Measurements from ENCODE around the gene ADAMTS8. TPM values are rescaled to one million over a fixed set of nuclear protein-coding genes. Genes with fewer than 3 reads are reported as not detected.
A peak's percentile ranks its signal among the peaks of the same experiment; 100 is the strongest.

ADAMTS8 gene
- total RNA-seq, 2 donors from 2014 or later: 2.5 to 7.8 TPM

DNA sequence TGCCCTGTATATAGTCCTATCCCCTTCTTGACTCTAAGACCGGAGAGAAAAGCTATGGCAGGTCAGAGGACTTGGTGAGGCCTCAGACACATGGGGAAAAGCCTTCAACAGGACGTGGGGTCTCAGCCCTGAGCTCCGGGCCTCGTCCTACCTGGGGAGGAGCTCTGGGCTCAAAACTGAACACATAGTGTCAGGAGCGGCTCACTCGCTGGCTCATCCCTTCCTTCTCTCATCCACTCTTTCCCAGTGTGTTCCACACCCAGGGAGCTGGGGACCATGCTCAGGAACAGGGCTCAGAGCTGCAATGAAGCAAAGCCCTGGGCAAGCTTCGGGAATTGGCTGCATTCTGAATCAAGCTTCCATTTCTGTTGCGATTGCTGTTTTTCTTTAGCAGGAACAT is 34.5 kb upstream of the ADAMTS8 start:
- peaks cover 57% of the 10 kb centered on the region for H3K36me3 ChIP-seq
- H3K9me3 ChIP-seq: no peaks in the 10 kb centered on the region
- no peak for DNase-seq (ENCODE audit: low spot score)
- H3K4me1 ChIP-seq: peaks cover 0 to 9% of the 10 kb centered on the region in 2 donors
- H3K27ac ChIP-seq: no peak overlapping the region
- TF ChIP-seq, protein P1, sequence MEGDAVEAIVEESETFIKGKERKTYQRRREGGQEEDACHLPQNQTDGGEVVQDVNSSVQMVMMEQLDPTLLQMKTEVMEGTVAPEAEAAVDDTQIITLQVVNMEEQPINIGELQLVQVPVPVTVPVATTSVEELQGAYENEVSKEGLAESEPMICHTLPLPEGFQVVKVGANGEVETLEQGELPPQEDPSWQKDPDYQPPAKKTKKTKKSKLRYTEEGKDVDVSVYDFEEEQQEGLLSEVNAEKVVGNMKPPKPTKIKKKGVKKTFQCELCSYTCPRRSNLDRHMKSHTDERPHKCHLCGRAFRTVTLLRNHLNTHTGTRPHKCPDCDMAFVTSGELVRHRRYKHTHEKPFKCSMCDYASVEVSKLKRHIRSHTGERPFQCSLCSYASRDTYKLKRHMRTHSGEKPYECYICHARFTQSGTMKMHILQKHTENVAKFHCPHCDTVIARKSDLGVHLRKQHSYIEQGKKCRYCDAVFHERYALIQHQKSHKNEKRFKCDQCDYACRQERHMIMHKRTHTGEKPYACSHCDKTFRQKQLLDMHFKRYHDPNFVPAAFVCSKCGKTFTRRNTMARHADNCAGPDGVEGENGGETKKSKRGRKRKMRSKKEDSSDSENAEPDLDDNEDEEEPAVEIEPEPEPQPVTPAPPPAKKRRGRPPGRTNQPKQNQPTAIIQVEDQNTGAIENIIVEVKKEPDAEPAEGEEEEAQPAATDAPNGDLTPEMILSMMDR (IDR thresholded peaks at IDR 0.05): no peak
- no peaks in the 10 kb centered on the region for H3K27me3 ChIP-seq
- H3K4me3 ChIP-seq: no peak overlapping the region

DNA sequence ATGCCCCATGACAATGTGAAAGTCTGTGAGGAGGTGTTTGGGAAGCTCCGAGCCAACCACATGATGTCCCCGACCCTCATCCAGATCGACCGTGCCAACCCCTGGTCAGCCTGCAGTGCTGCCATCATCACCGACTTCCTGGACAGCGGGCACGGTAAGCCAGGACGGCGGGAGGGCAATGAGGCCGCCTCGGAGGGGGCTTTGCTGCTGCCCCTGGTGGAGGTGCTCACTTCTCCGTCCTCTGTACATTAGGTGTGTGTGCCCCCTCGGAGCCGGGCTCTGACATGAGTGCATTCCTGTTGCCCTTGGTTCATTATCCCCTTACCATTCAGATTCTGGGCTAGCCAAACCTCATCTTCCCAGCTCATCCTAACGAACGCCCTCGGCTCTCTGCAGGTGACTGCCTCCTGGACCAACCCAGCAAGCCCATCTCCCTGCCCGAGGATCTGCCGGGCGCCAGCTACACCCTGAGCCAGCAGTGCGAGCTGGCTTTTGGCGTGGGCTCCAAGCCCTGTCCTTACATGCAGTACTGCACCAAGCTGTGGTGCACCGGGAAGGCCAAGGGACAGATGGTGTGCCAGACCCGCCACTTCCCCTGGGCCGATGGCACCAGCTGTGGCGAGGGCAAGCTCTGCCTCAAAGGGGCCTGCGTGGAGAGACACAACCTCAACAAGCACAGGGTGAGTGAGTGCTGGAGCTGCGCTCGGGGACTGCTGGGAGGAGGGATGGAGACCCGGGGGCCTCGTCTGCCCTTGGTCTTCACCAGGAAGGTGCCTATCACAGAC is 33.9 kb upstream of the ADAMTS8 start:
- no peaks in the 10 kb centered on the region for H3K27me3 ChIP-seq
- no peaks in the 10 kb centered on the region for H3K9me3 ChIP-seq
- peak overlapping the region; percentile 29 to 35 for H3K27ac ChIP-seq
- no peak for DNase-seq (ENCODE audit: low spot score)
- no peak overlapping the region for H3K4me3 ChIP-seq
- TF ChIP-seq, protein P1 (IDR thresholded peaks at IDR 0.05): no peak
- H3K36me3 ChIP-seq: peaks cover 56% of the 10 kb centered on the region
- peaks cover 0 to 14% of the 10 kb centered on the region in 2 donors for H3K4me1 ChIP-seq

DNA sequence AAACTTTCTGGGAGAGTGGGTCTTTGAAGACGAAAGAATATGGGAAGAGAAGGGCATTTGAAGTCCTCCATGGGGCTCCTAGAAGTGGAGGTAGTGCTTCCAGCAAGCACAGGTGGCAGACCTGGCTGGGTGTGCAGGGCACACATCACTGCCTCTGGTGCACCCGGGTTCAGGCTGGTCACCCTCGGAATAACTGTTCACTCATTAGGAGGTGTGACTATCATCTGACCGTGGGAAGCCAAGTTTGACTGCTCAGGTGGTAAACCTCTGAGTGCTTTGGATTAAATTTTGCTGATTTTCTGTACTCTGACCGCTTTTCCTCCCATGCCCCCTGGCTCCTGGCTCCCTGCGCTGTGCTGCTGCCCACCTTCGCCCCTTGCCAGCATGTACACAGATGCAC is 31.1 kb upstream of the ADAMTS8 start:
- no peaks in the 10 kb centered on the region for H3K9me3 ChIP-seq
- no peak for DNase-seq (ENCODE audit: low spot score)
- H3K27ac ChIP-seq: peak overlapping the region in 1 of 2 donors; percentile 90
- H3K4me1 ChIP-seq: peaks cover 0 to 37% of the 10 kb centered on the region in 2 donors
- TF ChIP-seq, protein P1 (IDR thresholded peaks at IDR 0.05): no peak
- no peak overlapping the region for H3K4me3 ChIP-seq
- H3K27me3 ChIP-seq: no peaks in the 10 kb centered on the region
- H3K36me3 ChIP-seq: peaks cover 34% of the 10 kb centered on the region

DNA sequence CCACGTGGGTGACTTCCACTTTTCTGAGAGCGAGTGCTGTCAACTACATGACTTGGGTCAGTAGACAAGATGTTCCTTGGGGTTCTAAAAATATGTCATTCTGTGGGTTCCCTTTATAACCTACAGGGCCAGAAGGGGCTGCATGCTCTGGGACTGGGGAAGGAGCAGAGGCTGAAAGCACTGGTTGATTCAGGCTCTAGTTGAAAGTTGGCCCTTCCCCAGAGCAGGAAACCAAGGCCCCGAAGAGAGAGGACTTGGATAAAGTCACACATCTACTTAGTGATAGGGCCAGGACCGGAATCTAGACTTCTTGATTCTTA is 30.0 kb upstream of the ADAMTS8 start:
- no peak for DNase-seq (ENCODE audit: low spot score)
- no peaks in the 10 kb centered on the region for H3K9me3 ChIP-seq
- H3K27me3 ChIP-seq: no peaks in the 10 kb centered on the region
- H3K36me3 ChIP-seq: peaks cover 22% of the 10 kb centered on the region
- H3K27ac ChIP-seq: peak overlapping the region; percentile 57 to 90
- no peak overlapping the region for H3K4me3 ChIP-seq
- peaks cover 0 to 48% of the 10 kb centered on the region in 2 donors for H3K4me1 ChIP-seq
- TF ChIP-seq, protein P1 (IDR thresholded peaks at IDR 0.05): no peak

DNA sequence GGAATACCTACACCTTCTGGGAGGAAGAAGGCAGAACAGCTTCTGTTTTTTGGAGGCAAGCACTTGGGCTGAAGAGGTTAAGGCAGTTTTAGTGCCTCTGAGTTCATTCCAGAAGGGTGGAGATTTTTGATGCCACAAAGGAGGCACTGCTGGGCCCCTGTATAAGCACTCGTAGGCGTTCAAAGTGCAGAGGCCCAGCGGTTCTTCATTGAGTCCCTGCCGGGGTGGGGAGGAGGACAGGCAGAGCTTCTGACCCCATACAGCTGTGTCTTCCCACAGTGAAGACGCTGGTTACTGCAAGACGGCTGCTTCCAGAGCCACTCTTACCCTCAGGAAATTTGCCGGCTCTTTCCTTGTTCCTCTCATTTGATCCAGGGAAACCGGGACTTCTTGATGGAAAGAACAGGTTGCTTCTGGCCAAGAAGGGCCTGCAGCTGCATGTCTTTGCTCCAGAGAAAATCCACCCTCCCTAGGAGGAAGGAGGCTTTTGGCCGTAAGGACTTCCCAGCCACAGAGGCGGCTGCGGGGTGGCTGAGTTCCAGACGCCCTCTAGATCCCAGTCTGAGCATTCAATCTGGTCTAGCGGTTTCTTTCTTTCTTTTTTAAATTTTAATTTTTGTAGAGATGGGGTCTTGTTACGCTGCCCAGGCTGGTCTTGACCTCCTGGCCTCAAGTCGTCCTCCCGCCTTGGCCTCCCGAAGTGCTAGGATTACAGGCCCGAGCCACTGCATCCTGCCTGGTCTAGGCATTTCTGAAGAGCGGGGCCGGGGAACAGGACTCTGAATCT is 29.4 kb upstream of the ADAMTS8 start:
- Histone ChIP-seq H3K27me3 (no peaks in the 10 kb centered on the region), H3K27ac (peak overlapping the region; percentile 57 to 90), H3K4me1 (peaks cover 0 to 54% of the 10 kb centered on the region in 2 donors), H3K4me3 (no peak overlapping the region), H3K36me3 (peaks cover 17% of the 10 kb centered on the region), H3K9me3 (no peaks in the 10 kb centered on the region)
- no peak for DNase-seq (ENCODE audit: low spot score)
- TF ChIP-seq, protein P1 (IDR thresholded peaks at IDR 0.05): no peak

All from right atrium auricular region (tissue), 2 donors.